Measurements from ENCODE around the gene FASTKD3. TPM values are rescaled to one million over a fixed set of nuclear protein-coding genes. Genes with fewer than 3 reads are reported as not detected.

FASTKD3 gene
- total and polyA plus RNA-seq, 2 of the 4 experiments (the other 2 are of a cell fraction): 8.4 to 12.7 TPM

- no peak overlapping the region for H2BK15ac ChIP-seq (ENCODE audit: low read depth, low read length)
- dilution Hi-C loops (cut with HindIII; ENCODE audit: low sequenced_read_pairs, unreplicated experiment): no loop called here
- H2AFZ ChIP-seq (replicated peaks; ENCODE audit: low read length, poor library complexity): no peak overlapping the region
- in situ Hi-C loops (cut with MboI; ENCODE audit: low sequenced_read_pairs): no loop called here
- H3K18ac ChIP-seq (ENCODE audit: low read depth, low read length): no peak overlapping the region
- WGBS, 2 experiments (ENCODE audit: extremely low coverage in 2 of 2, insufficient read length in 1 of 2): 100% methylated on average over 3 of the region's 9 CpGs; no CpG with 5 or more reads in 1 of the 2 experiments
- no peak overlapping the region for H3K4ac ChIP-seq (ENCODE audit: low read depth, low read length)
- H4K5ac ChIP-seq (ENCODE audit: low read depth, low read length): no peak overlapping the region
- no peak overlapping the region for H3K4me3 ChIP-seq (ENCODE audit: insufficient read depth, low read depth, low read length)
- H3K79me1 ChIP-seq (ENCODE audit: low read depth in 1 of 2, low read length in 2 of 2): peaks cover 20 to 44% of the 10 kb centered on the region in 2 experiments
- no peak overlapping the region for H3K23ac ChIP-seq (ENCODE audit: low read depth, low read length)
- peaks cover 8% of the 10 kb centered on the region for H3K36me3 ChIP-seq (ENCODE audit: control insufficient read depth, insufficient read depth, low read length)
- no peak overlapping the region for H4K8ac ChIP-seq (ENCODE audit: low read depth in 2 of 2, low read length in 2 of 2)
- no peak overlapping the region for H3K4me2 ChIP-seq (ENCODE audit: low read depth, low read length)
- no peaks in the 10 kb centered on the region for H3K27me3 ChIP-seq (ENCODE audit: control insufficient read depth, insufficient read depth, low read length)
- H3K27ac ChIP-seq (ENCODE audit: insufficient read depth, low read length): no peak overlapping the region
- no peak for DNase-seq
- ATAC-seq (ENCODE audit: low read depth): no peak
- H2AK5ac ChIP-seq (ENCODE audit: low read depth, low read length): no peak overlapping the region
- TF ChIP-seq MXI1 (IDR thresholded peaks at IDR 0.05; ENCODE audit: borderline replicate concordance, low read depth, low read length): no peak
- no peak for TF ChIP-seq RAD21 (IDR thresholded peaks at IDR 0.05; ENCODE audit: low read length)
- no peak for TF ChIP-seq ELK1 (IDR thresholded peaks at IDR 0.05; ENCODE audit: borderline replicate concordance, low read depth, low read length)
- TF ChIP-seq FOS (IDR thresholded peaks at IDR 0.05; ENCODE audit: low read depth, low read length): no peak
- no peak overlapping the region for H4K91ac ChIP-seq (ENCODE audit: insufficient read depth, low read depth, low read length)
- H3K9me1 ChIP-seq (ENCODE audit: insufficient read depth, low read length): no peaks in the 10 kb centered on the region
- H2BK5ac ChIP-seq (ENCODE audit: low read depth, low read length, poor library complexity, severe bottlenecking): no peak overlapping the region
- BruUV-seq (replicated peaks): no TSS peak
- no peak overlapping the region for H3K56ac ChIP-seq (ENCODE audit: extremely low read depth, insufficient read depth, low read length)
- no peak overlapping the region for H3K9ac ChIP-seq (ENCODE audit: low read depth, low read length)
- intact Hi-C loops (cut with micrococcal nuclease): loop anchor here (10.0 kb wide), 1 partner anchor 962 kb away; no protein-coding TSS in a partner anchor
- H3K4me1 ChIP-seq (ENCODE audit: control insufficient read depth, insufficient read depth, low read length): peaks cover 4% of the 10 kb centered on the region; the same call in 1 of the 2 replicates
- no peak overlapping the region for H2BK20ac ChIP-seq (ENCODE audit: low read depth, low read length)
- no peak overlapping the region for H2AK9ac ChIP-seq (replicated peaks; ENCODE audit: low read depth, low read length, poor library complexity)
- ChIA-PET POLR2A (ENCODE audit: unreplicated experiment) (no interaction called here), CTCF (no interaction called here)
- H4K20me1 ChIP-seq (ENCODE audit: insufficient read depth, low read length): peaks cover 6% of the 10 kb centered on the region; the same call in 1 of the 2 replicates
- H3K9me3 ChIP-seq (ENCODE audit: control insufficient read depth, insufficient read depth, low read length): no peaks in the 10 kb centered on the region
- H3K14ac ChIP-seq (replicated peaks; ENCODE audit: low read depth, low read length): no peak overlapping the region
- H2BK120ac ChIP-seq (ENCODE audit: low read depth, low read length): no peak overlapping the region
These were observed 4.4 kb upstream of the FASTKD3 start for GRCh38 chr5:7873216-7873615.

Data from IMR-90 (cell line).